CD4-positive, alpha-beta T cell treated with Interleukin-15 for 4 hours (primary cell): ENCODE measurements around the gene PPP1R3E.

Source experiments
- DNase-seq: peaks from one replicate; pipeline ENCODE4 v3.0.0-alpha.2; 2020; ENCODE audit warnings: low spot score

The PPP1R3E gene

DNA sequence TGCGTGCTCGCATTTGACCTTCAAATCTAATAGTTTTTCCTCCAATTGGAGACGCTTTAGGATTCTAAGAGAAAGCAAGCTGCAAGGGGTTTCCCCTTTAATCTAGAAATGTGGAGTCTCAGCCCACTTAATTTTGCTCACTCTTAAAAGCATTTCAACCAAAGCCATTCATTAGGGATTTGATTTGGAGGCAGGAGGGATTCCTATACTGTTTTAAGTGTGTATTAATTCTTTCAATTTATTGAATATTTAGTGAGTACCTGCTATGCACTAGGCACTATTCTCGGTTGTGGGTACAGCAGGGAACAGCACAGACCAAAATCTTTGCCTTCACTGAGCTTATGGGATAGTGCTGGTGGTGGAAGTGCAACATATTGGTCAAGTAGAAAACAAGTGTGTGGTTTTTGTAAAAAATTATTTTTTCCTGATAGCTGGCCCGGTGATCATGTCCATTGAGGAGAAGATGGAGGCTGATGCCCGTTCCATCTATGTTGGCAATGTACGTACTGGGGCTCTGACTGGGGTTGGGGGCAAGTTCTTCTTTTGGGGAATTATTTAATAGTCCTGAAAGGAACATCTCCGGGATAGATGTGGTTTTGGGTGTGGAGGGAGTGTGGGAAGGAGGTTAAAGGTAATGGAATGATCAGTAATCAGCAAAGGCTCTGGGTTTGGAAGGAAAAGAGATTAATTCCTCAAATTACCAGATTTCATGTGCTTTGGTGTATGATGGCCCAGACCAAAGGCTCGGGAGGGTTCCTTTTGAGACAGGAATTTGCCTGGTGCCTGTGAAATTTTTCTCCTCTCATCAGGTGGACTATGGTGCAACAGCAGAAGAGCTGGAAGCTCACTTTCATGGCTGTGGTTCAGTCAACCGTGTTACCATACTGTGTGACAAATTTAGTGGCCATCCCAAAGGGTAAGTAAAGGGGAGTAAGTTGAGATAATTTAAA is 20.2 kb upstream of the PPP1R3E start:
- no peak for DNase-seq

DNA sequence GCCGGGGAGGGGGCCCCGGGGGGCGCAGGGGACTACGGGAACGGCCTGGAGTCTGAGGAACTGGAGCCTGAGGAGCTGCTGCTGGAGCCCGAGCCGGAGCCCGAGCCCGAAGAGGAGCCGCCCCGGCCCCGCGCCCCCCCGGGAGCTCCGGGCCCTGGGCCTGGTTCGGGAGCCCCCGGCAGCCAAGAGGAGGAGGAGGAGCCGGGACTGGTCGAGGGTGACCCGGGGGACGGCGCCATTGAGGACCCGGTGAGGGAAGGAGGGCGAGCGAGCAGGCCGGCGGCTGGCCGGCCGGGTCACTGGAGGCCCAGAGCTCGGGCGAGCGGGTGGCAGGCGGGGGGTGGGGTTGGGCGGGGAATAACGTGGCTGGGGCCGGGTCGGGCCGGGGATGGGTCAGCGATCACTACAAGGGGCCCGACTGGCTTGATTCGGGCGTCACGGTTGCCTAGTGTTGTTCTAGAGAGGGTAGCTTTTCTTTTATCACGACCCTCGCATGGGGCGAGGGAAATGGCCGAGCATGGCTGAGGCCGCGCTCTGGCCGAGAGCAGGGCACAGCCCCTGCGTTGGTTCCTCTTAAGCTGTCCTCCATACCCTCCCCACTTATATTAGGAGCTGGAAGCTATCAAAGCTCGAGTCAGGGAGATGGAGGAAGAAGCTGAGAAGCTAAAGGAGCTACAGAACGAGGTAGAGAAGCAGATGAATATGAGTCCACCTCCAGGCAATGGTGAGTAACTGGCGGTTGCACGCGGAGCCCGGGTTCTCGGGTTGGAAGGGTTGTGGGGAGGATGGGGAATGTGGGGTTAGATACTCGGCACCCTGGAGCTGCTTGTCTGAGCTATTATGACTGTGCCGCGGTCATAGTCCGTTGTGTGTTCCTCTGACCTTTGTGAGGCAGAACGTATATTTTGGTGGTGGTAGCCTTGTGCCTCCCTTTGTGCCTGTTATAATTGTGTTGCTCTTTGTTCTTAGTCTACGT is 19.2 kb upstream of the PPP1R3E start:
- peak; percentile 41 for DNase-seq

DNA sequence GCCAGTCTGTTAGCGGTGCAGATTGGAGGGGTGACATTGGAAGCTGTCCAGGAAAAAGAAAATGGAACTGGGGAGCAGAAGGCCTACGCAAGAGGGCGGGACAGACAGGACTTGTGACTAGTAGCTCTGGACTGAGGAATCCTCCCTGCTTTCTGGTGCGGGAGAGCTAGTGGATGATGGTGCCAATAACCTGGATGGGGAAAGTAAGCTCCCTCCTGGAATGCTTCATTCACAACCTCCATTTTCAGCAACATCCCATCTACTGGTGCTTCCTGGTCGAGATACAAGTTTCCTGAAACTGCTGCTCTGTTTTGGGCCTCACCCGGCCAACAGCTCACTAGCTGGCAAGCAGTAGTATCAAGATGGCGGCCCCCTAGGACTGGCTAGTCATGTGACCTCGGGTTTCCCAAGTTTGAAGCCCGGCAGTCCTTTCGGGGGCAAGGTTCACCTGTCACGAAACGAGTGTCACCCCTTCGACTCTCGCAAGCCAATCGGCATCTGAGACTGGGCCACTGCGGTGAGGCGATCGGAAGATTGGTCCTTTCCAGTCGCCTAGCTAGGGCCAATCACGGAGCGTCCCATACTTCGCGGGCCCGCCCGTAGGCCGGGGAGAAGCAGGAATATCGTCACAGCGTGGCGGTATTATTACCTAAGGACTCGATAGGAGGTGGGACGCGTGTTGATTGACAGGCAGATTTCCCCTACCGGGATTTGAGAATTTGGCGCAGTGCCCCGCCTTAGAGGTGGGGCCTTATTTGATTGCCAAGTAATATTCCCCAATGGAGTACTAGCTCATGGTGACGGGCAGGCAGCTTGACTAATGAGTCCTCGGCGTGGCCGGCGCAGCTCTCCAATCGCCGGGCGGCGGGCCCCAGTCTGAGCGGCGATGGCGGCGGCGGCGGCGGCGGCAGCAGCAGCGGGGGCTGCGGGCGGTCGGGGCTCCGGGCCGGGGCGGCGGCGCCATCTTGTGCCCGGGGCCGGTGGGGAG is 18.2 kb upstream of the PPP1R3E start, which contains the start of gene PABPN1:
PABPN1 (plus strand) TSS at position 874 of the 988 bp plus-strand sequence; CDS start at position 887, 13 bp downstream.
- DNase-seq, result peak; percentile 99

DNA sequence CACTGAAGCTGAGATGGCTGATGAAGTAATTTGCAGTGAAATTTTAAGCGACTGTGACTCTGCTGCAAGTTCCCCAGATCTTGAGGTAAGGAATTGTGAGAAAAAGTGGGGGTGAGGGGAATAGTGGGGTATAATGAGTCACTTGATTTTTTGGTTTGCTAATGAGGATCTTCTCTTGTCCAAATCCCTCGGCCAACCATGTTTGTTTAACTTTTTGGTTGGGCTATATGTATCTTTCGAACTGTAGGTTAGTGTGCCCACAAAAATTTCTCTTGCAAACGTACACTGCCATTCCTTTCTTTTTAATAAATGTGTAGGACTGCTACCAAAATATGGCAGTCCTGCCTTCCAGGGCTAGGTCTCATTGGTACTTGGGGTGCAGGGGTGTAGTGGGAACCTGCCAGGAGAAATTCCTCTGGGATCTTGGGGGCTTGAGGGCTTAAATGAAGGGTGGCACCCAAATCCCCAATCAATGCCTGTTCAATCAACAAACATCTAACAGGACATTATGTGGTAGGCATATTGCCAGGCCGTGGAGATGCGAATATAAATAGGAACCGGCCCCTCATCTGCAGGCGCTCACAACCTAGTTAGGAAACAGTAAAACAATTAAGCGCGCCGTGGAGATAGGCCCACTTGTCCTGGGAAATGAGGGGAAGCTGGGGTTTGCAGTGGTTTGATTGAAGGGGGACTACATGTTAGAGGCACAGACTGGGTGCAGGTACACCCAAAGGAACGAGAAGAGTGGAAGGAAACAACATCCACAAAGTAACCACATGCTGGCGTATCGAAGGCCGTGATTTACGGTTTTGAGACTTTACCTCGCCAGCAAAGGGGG is 17.3 kb upstream of the PPP1R3E start:
- DNase-seq, result no peak

DNA sequence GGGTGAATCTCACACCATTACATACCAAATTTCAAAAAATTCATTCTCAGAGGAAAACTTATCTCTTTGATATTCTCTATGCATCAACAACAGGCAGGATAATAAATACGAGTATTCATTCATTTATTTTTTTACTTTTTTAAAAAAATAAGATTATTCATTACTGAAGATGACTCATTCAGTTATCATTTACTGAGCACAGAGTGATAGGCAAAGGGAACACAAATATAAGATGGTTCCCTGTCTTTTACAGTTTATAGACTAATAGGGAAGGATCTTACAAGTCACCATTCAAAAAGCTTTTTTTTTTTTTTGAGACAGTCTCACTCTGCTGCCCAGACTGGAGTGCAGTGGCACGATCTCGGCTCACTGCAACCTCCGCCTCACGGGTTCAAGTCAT is 13.6 kb upstream of the PPP1R3E start:
- no peak for DNase-seq

DNA sequence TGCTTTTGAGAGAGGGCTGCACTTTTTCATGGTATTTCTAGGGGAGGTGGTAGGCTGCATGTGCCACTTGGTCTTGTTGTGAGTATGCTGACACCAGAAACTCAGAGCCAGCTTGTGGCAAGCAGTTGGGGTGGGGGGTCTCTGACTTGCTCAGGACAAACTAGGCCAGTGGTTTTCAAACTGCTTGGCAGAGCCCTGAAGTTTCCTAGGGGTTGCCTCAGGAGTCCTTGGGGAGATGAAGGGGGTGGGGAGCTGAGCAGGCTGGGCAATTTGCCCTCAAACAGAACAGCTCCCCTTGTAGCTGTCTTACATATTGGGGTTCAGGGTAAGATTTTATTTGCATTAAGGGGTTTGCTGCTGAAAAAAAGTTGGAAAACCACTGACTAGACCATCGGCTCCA is 7.9 kb upstream of the PPP1R3E start:
- no peak for DNase-seq

DNA sequence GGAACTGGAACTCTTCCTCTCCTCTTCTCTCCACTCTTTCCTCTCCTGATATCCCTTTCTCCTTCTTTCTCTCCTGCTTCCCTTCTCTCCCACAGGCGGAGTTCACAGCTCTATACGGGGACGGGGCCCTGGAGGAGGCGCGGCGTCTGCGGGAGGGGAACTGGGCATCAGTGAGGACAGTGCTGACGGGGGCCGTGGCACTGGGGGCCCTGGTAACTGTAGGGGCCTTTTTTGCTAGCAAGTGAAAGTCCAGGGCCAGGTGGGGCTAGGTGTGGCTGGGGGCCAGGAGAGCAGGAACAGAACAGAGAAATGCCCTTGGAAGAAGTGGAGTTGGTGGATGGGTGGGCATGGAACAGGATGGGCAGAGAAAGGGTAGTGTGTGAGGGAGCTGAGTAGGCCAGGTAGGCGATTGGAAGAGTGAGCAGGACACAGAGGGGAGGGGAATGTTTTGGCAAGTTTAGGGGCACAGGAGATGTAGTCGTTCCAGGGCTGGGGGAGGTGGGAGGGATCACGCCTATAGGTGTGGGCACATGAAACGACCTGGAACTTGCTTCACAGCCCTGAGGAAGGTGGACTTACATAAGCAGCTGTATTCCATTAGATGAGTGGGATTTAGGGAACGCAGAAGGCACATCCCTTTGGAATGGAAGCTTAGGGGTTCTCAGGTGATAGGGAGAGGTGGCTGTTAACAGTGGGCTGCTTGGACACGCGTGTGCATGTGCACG is 6.2 kb upstream of the PPP1R3E start:
- no peak for DNase-seq

DNA sequence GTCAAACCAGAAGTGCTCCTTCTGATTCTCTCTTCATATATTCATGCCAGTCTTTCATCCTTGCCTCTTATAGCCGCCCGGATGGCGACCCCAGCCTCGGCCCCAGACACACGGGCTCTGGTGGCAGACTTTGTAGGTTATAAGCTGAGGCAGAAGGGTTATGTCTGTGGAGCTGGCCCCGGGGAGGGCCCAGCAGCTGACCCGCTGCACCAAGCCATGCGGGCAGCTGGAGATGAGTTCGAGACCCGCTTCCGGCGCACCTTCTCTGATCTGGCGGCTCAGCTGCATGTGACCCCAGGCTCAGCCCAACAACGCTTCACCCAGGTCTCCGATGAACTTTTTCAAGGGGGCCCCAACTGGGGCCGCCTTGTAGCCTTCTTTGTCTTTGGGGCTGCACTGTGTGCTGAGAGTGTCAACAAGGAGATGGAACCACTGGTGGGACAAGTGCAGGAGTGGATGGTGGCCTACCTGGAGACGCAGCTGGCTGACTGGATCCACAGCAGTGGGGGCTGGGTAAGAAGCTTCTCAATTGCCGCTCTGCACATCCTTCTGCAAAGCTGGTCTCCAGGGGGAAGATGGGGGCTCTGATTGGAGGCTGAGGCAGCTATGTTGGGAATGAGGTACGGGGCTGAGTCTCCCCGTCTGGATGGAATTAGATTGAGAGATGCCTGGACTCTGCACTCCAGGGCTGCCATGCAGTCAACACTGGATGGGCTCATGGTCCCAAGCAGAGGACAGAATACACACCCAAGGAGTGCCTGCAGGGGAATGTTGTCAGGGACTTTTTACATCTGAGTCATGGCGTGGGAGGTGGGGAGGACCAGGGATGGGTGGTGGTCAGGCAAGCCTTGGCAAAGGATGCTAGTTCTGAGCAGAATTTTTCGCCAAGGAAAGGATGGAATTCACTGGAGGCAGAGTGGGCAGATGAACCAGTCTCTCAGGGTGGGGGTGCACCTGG is 5.3 kb upstream of the PPP1R3E start:
- DNase-seq, result no peak

DNA sequence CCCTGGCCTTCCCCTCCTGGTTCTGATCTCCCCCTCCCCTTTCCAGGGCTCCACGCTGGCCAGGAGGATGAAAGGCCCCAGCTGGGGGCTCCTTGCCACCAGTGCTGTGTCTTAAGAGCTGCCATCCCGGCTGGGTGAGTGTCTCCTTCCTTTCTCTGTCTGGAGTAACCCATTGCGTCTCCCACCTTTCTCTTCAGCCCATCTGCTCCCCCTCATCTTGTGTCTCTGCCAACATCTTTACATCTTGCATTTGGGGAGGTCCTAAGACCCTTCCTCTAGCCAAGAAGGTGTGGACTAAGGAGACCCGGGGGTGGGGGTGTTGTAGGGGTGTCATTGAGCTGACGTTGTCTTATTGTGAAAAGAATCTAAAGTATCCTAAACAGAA is 4.5 kb upstream of the PPP1R3E start:
- DNase-seq, result no peak

DNA sequence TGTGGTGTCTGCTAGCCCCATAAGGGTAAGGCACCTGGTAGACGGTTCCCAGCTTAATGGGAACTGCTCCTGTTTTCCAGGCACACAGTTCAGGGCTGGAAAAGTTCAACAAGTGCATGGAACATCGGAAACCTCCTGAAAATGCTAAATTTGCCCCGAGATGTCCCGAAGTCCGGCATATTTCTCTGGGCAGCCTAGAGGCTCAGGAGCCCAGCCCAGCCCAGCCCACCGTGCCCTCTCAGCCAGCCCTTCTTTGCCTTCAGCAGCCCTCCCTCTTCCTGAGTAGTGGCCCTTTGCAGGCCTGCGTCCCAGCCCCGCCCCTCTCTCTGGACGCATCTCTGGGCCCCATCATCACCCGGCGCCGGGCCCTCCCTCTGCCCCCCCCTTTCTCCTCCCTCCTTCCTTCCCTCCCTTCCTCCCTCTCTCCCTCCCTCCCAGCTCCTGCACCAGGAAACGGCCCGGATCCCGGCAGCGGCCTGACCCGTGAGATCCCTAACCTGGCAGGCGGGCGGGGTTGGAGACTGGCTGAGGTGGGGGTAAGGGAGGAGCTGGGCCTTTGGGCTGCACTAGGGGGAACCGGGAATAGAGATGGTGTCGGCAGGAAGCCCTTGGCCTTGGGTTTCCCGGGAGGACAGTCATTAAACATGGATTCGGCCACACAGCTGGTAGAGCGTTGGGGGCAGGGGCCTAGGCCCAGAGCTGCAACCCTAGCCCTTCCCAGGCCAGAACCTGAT is 3.9 kb upstream of the PPP1R3E start, which contains the start of gene BCL2L2:
BCL2L2 (plus strand) TSS at position 422 of the 734 bp plus-strand sequence. CDS start 935 bp downstream, outside the sequence.
- DNase-seq, result no peak

DNA sequence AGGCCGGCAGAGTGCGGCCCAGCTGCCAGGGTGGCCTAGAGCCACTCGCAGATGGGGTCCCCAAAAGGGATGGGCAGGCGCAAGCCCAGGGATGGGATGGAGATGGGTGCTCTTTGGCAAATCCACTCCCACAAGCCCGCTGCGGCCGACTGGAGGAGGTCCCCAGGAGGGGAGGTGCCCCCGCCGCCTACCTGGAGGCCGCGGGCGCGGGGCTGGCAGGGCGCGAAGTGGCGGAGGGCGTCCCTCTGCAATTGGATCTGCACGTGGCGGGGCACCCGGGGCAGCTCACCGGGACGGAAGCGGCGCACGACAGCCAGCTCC is 730 bp downstream of the PPP1R3E start:
- no peak for DNase-seq

DNA sequence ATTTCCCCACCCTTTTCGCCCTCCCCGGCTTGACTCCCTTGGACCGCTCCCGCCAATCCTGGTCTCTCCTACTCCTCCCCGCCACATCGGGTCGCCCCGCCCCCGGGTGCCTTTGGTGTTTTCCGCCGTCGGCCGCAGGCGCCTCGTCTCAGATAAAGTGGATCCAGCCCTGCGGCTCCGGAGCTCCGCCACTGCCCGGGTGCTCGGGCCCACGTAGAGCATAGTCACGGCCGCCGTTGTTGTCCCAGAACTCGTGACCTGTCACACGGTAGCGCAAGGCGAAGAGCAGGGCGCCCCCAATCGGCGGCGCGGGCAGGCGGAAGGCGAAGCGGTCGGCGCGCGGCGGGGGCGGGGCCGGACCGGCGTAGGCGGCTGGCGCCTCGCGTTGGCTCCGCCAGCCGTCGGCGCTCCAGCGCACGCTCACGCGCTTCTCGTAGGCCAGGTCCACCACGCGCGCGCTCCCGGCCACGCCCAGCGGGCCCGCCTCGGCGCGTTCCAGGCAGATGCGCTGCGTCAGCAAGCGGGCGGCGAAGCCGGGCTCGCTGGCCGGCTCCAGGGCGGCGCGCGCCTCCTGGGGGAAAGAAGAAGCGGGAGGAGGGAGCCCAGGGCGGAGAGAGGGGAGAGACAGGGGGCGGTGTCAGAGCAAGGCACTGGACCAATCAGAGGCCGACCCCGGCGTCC is 1.2 kb downstream of the PPP1R3E start:
- peak; percentile 97 for DNase-seq

DNA sequence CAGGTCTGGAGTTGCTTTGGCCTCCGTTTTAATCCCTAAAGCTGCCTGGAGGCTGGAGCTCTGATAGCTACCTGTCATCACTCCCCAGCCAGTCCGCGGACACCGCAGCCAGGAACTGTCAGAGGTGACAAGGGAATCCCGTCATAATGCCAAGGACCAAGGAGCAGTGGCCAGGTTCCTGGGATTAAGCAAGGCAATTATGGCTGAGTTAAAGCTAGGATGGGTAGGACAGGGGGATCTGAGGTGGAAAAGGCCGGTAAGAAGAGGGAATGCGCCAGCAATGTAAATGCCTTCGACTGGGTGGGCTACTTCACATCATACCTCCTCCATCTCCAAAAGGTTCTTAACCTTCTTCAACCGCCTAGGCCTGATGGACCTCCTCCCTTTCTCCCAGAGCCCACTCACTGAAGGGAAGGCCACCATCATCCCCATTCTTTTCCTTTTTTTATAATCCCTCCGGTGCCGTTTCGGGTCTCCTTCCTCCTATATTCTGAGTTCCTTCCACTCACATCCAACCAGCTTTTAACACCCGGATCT is 1.9 kb downstream of the PPP1R3E start:
- DNase-seq, result no peak

DNA sequence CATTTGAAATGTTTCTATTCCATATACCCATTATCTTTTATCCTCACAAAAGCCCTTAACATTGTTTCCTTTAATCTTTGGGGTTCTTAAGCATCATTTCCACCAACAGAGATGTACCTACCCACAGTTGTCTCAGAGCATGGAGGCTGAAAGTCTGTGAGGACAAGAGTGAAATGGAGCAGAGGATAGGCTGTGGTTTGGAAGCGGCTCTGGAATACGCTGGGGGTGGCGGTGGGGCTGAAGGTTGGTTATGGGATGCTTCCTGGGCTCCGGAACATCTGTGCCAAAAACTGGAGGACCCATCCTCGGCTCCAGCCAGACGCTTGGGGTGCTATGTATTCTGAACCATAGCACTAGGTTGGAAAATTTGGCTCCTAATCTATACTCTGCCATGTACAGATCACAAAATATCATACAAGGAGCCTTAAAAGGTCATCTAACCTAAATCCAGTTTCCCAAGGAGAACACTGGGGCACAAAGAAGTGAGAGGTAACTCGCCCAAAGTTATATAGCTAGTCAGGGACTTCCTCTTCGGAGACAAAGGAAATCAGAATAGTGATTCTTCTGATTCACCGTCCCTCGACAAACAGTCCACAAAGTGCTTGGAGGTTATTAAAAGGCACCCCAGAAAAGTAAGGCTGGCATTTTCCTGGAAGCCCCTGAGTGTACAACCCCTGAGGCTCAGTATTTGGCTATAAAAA is 2.5 kb downstream of the PPP1R3E start:
- DNase-seq, result no peak

DNA sequence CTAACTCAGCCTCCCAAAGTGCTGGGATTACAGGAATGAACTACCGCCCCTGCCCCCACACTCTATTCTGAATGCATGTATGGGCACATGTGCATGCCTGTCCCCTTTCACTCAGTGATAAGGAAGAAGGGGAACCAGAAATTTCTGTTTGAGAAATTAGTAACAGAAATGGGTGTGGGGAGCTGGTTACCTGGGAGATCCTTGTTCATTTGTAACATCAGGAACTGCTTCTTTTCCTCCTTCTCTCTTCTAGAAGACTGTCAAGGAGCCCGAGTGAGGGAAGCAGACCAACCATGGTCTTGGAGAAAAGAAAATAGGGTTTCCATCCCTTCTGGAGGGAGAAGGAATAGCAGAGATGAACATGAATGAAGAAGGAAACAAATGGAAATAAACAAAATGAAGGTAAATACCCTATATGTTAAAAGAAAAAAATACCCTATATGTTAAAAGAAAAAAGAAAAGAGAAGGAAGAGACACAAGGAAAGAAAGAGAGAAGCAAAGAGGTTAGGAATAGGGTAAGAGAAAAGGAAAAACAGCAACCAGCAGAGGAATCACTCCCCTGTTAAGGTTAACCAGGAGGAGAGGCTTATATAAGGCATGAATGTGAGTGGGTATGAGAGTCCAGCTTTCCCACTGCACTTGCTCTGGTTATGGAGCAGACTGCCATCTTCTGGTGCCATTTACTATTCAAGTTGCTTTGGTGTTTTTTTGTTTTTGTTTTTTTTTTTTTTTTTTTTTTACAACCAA is 3.3 kb downstream of the PPP1R3E start:
- DNase-seq, result peak; percentile 35
